OCI-LY1 (cell line): ENCODE results near the gene ETS2.

Experiments
- H2AFZ ChIP-seq: fragments of 200-600 bp; sonication (generic), shearing (Covaris generic); 2 replicates; pipeline ENCODE4 v1.6.0; 2014; ENCODE audit warnings: antibody characterized with exemption, mild to moderate bottlenecking, low read length
- H3F3A ChIP-seq: fragments of 200-600 bp; sonication (generic), shearing (Covaris generic); 2 replicates; pipeline ENCODE4 v1.6.0; 2014; ENCODE audit warnings: mild to moderate bottlenecking, antibody characterized with exemption, low read length, moderate library complexity; ENCODE audit not compliant: insufficient read depth
- H3K27ac ChIP-seq: fragments of 200-600 bp; sonication (generic); 2 replicates; pipeline ENCODE4 v1.5.1; 2014; ENCODE audit warnings: low read length, mixed run types, mild to moderate bottlenecking, low read depth; ENCODE audit not compliant: poor library complexity, severe bottlenecking
- H3K27me3 ChIP-seq: fragments of 200-600 bp; sonication (generic); 2 replicates; pipeline ENCODE4 v1.6.0; 2014; ENCODE audit warnings: antibody characterized with exemption, mild to moderate bottlenecking, low read length, moderate library complexity; ENCODE audit not compliant: insufficient read depth
- H3K36me3 ChIP-seq: fragments of 200-600 bp; sonication (generic); 2 replicates; pipeline ENCODE4 v1.6.1; 2014; ENCODE audit warnings: mild to moderate bottlenecking, antibody characterized with exemption, low read length, moderate library complexity, mixed read lengths; ENCODE audit not compliant: insufficient read depth
- H3K4me1 ChIP-seq: fragments of 200-600 bp; sonication (generic); 2 replicates; pipeline ENCODE4 v1.5.1; 2014; ENCODE audit warnings: mild to moderate bottlenecking, low read length, moderate library complexity; ENCODE audit not compliant: insufficient read depth, severe bottlenecking
- H3K4me2 ChIP-seq: fragments of 200-600 bp; sonication (generic), shearing (Covaris generic); 2 replicates; pipeline ENCODE4 v1.6.1; 2014; ENCODE audit warnings: low read length
- H3K4me3 ChIP-seq: fragments of 200-600 bp; sonication (generic); 2 replicates; pipeline ENCODE4 v1.5.1; 2014; ENCODE audit warnings: low read length, low read depth, mild to moderate bottlenecking, mixed read lengths; ENCODE audit not compliant: poor library complexity, severe bottlenecking
- H3K79me2 ChIP-seq: fragments of 200-600 bp; shearing (Covaris generic); 2 replicates; pipeline ENCODE4 v1.6.1; 2016; ENCODE audit warnings: mixed run types, low read length, mixed read lengths; ENCODE audit not compliant: insufficient read depth
- H3K9ac ChIP-seq: fragments of 200-600 bp; sonication (generic), shearing (Covaris generic); 2 replicates; pipeline ENCODE4 v1.6.1; 2014; ENCODE audit warnings: mild to moderate bottlenecking, low read length, mixed read lengths
- H3K9me2 ChIP-seq: fragments of 200-600 bp; sonication (generic), shearing (Covaris generic); 2 replicates; pipeline ENCODE4 v1.6.1; 2014; ENCODE audit warnings: low read depth, mild to moderate bottlenecking, low read length, mixed read lengths
- H3K9me3 ChIP-seq: fragments of 200-600 bp; shearing (Covaris generic); 2 replicates; pipeline ENCODE4 v1.6.1; 2014; ENCODE audit warnings: low read length, mixed read lengths
- H4K20me1 ChIP-seq: fragments of 200-600 bp; sonication (generic), shearing (Covaris generic); 2 replicates; pipeline ENCODE4 v1.6.0; 2016; ENCODE audit warnings: mild to moderate bottlenecking, low read length; ENCODE audit not compliant: insufficient read depth
- EZH2 ChIP-seq: fragments of 200-600 bp; sonication (generic), shearing (Covaris generic); IDR thresholded peaks from 2 replicates; pipeline ENCODE4 v1.8.0; 2017; ENCODE audit warnings: borderline replicate concordance, mixed run types, mild to moderate bottlenecking, antibody characterized with exemption, low read length, moderate library complexity, mixed read lengths
- TF ChIP-seq, protein P1 (sequence below): fragments of 200-600 bp; sonication (generic), shearing (Covaris generic); IDR thresholded peaks from 2 replicates; pipeline ENCODE4 v1.5.1; 2017; ENCODE audit warnings: mild to moderate bottlenecking, antibody characterized with exemption, low read length, moderate library complexity, mixed read lengths

The ETS2 gene

DNA sequence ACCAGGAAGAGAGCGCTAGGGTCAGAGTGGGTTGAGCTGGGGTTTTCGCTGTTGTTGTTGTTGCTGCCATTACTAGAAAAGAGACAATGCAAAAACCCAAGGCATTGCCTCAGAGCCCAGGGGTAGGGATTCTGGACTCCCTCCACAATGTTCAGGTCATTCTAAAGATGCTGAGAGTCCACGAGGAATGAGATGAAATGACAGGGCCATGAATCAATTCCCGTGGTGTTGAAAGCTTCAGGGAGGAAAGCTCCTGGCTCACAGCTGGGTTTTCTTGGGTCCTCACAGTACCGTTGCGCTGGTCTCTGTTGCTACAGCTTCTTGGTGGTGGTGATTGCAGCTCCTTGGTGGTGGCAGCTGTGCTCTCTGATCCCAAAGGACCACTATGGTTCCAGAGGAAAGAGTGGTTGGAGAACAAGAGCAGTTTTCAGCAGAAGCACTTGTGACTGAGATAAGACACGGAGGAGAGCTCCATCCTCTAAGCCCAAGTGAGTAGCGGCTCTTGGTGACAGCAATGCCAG is 58.2 kb downstream of the ETS2 start:
- Histone ChIP-seq H2AFZ (no peak overlapping the region), H3K4me1 (peaks cover 38% of the 10 kb centered on the region), H3K36me3 (no peaks in the 10 kb centered on the region), H3K27ac (peak overlapping the region; percentile 2), H3F3A (no peaks in the 10 kb centered on the region), H3K9ac (no peak overlapping the region), H3K9me2 (no peaks in the 10 kb centered on the region), H4K20me1 (no peaks in the 10 kb centered on the region), H3K4me3 (no peak overlapping the region), H3K9me3 (no peaks in the 10 kb centered on the region), H3K79me2 (no peaks in the 10 kb centered on the region), H3K27me3 (no peaks in the 10 kb centered on the region), H3K4me2 (no peak overlapping the region)
- TF ChIP-seq, protein P1, sequence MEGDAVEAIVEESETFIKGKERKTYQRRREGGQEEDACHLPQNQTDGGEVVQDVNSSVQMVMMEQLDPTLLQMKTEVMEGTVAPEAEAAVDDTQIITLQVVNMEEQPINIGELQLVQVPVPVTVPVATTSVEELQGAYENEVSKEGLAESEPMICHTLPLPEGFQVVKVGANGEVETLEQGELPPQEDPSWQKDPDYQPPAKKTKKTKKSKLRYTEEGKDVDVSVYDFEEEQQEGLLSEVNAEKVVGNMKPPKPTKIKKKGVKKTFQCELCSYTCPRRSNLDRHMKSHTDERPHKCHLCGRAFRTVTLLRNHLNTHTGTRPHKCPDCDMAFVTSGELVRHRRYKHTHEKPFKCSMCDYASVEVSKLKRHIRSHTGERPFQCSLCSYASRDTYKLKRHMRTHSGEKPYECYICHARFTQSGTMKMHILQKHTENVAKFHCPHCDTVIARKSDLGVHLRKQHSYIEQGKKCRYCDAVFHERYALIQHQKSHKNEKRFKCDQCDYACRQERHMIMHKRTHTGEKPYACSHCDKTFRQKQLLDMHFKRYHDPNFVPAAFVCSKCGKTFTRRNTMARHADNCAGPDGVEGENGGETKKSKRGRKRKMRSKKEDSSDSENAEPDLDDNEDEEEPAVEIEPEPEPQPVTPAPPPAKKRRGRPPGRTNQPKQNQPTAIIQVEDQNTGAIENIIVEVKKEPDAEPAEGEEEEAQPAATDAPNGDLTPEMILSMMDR: no peak
- TF ChIP-seq EZH2: no peak

- no peak overlapping the region for H2AFZ ChIP-seq
- H3K27ac ChIP-seq: no peak overlapping the region
- no peak overlapping the region for H3K9ac ChIP-seq
- no peaks in the 10 kb centered on the region for H4K20me1 ChIP-seq
- no peaks in the 10 kb centered on the region for H3F3A ChIP-seq
- H3K4me1 ChIP-seq: peaks cover 47% of the 10 kb centered on the region
- no peak overlapping the region for H3K4me3 ChIP-seq
- no peak overlapping the region for H3K4me2 ChIP-seq
- H3K27me3 ChIP-seq: no peaks in the 10 kb centered on the region
- no peaks in the 10 kb centered on the region for H3K79me2 ChIP-seq
- H3K36me3 ChIP-seq: no peaks in the 10 kb centered on the region
- no peaks in the 10 kb centered on the region for H3K9me3 ChIP-seq
- no peak for TF ChIP-seq EZH2
- TF ChIP-seq, protein P1: no peak
- H3K9me2 ChIP-seq: no peaks in the 10 kb centered on the region
Measured at GRCh38 chr21:38864964-38865363, 59.2 kb downstream of the ETS2 start.

- H3K9ac ChIP-seq: no peak overlapping the region
- no peak for TF ChIP-seq EZH2
- TF ChIP-seq, protein P1: no peak
- H3K27ac ChIP-seq: peak overlapping the region; percentile 52
- H3K4me3 ChIP-seq: no peak overlapping the region
- no peaks in the 10 kb centered on the region for H4K20me1 ChIP-seq
- no peaks in the 10 kb centered on the region for H3K9me2 ChIP-seq
- peaks cover 31% of the 10 kb centered on the region for H3K4me1 ChIP-seq
- H2AFZ ChIP-seq: no peak overlapping the region
- no peak overlapping the region for H3K4me2 ChIP-seq
- H3K36me3 ChIP-seq: no peaks in the 10 kb centered on the region
- H3K27me3 ChIP-seq: no peaks in the 10 kb centered on the region
- no peaks in the 10 kb centered on the region for H3K9me3 ChIP-seq
- no peaks in the 10 kb centered on the region for H3F3A ChIP-seq
- no peaks in the 10 kb centered on the region for H3K79me2 ChIP-seq
Measured at GRCh38 chr21:38869196-38869595, 63.5 kb downstream of the ETS2 start.
